Natural killer cell (primary cell): ENCODE results near the gene ZBED4. TPM values are rescaled to one million over a fixed set of nuclear protein-coding genes. Genes with fewer than 3 reads are reported as not detected.

Experiments
- ATAC-seq, 3 donors: fragments of 150-1000 bp in 2 of 3; fragments of 200-7000 bp in 1 of 3; cut with Tn5 transposase; 1 replicate in 1 of 3; 2 replicates in 2 of 3; pipeline ENCODE4 v1.10.0; 2021; ENCODE audit warnings: mild to moderate bottlenecking in 2 of 3, moderate library complexity in 2 of 3
- DNase-seq, 2 donors: peaks; one replicate each; pipeline versions ENCODE4 v3.0.0 to v3.0.0-alpha.2; 2013 to 2021; ENCODE audit warnings: mixed read lengths in 1 of 2
- H3K27ac ChIP-seq: one replicate; pipeline ENCODE4 v1.5.1; 2013; ENCODE audit warnings: mild to moderate bottlenecking, low read length
- H3K27me3 ChIP-seq: one replicate; pipeline ENCODE4 v1.6.1; 2013; ENCODE audit warnings: low read length; ENCODE audit not compliant: control insufficient read depth, insufficient read depth
- H3K36me3 ChIP-seq: one replicate; pipeline ENCODE4 v1.6.1; 2013; ENCODE audit warnings: low read length; ENCODE audit not compliant: control insufficient read depth, insufficient read depth
- H3K4me1 ChIP-seq: one replicate; pipeline ENCODE4 v1.6.1; 2013; ENCODE audit warnings: low read length; ENCODE audit not compliant: control insufficient read depth, insufficient read depth
- H3K4me3 ChIP-seq: one replicate; pipeline ENCODE4 v1.5.1; 2013; ENCODE audit warnings: low read length
- H3K9me3 ChIP-seq: one replicate; pipeline ENCODE4 v1.6.1; 2013; ENCODE audit warnings: low read length; ENCODE audit not compliant: control insufficient read depth, insufficient read depth
- H3K27ac Mint-ChIP-seq, 2 donors: one replicate each; pipeline ENCODE4 v1.8.0; 2022; ENCODE audit warnings: mild to moderate bottlenecking in 2 of 2, mixed read lengths in 2 of 2, moderate library complexity in 1 of 2
- H3K27me3 Mint-ChIP-seq, 2 donors: one replicate each; pipeline ENCODE4 v1.8.0; 2022; ENCODE audit warnings: low read depth in 2 of 2, mixed read lengths in 2 of 2
- H3K36me3 Mint-ChIP-seq: one replicate; pipeline ENCODE4 v1.8.0; 2022; ENCODE audit warnings: mixed read lengths
- H3K4me1 Mint-ChIP-seq, 2 donors: one replicate each; pipeline ENCODE4 v1.8.0; 2022; ENCODE audit warnings: mixed read lengths in 2 of 2
- H3K4me3 Mint-ChIP-seq: one replicate; pipeline ENCODE4 v1.8.0; 2022; ENCODE audit warnings: mild to moderate bottlenecking, moderate library complexity, mixed read lengths
- H3K9me3 Mint-ChIP-seq, 2 donors: one replicate each; pipeline ENCODE4 v1.8.0; 2022; ENCODE audit warnings: mixed read lengths in 2 of 2
- CTCF ChIP-seq: fragments of 200-600 bp; IDR thresholded peaks from one replicate; pipeline ENCODE4 v1.8.0; 2022; ENCODE audit warnings: antibody characterized with exemption
- WGBS: methylation state at CpG from one replicate; pipeline ENCODE4 v1.1.7; 2013; ENCODE audit warnings: missing lambda C conversion rate; ENCODE audit not compliant: insufficient coverage; 5-methylcytosine and 5-hydroxymethylcytosine counted together
- intact Hi-C: fragments of 100-400 bp; cut with micrococcal nuclease; formaldehyde crosslinking; loops from one replicate; pipeline ENCODE4 v1.14.2; 2022
- total RNA-seq, 4 donors: library from RNA; stranded (reverse); fragments of 120-200 nt in 1 of 4; gene quantifications; one replicate each; pipeline versions ENCODE4 v1.2.3 to v1.2.4, GENCODE V29; 2013 to 2022

ZBED4 gene
- total RNA-seq, 3 donors from 2014 or later (not counting 1 experiment from before 2014, with no cell fraction given), result 21.1 to 24.5 (median 22.7) TPM

- 61% methylated on average over 7 of the region's 8 CpGs for WGBS
- no peaks in the 10 kb centered on the region for H3K27me3 Mint-ChIP-seq
- H3K4me1 Mint-ChIP-seq, result peaks cover 68 to 69% of the 10 kb centered on the region in 2 donors
- Histone ChIP-seq H3K27ac (no peak overlapping the region), H3K4me3 (no peak overlapping the region), H3K4me1 (peaks cover 55% of the 10 kb centered on the region), H3K9me3 (peaks cover 4% of the 10 kb centered on the region), H3K36me3 (no peaks in the 10 kb centered on the region), H3K27me3 (no peaks in the 10 kb centered on the region)
- peak overlapping the region; percentile 84 to 86 for H3K27ac Mint-ChIP-seq
- H3K36me3 Mint-ChIP-seq, result no peaks in the 10 kb centered on the region
- H3K4me3 Mint-ChIP-seq, result peak overlapping the region; percentile 38
- DNase-seq (no peak), ATAC-seq (no peak)
- peaks cover 0 to 2% of the 10 kb centered on the region in 2 donors for H3K9me3 Mint-ChIP-seq
- intact Hi-C loops, result no loop called here
- no peak for TF ChIP-seq CTCF
These were observed 13.0 kb downstream of the ZBED4 start for GRCh38 chr22:49866646-49867045.

GRCh38 chr22:49867303-49868265 lies 13.9 kb downstream of the ZBED4 start:
- Histone ChIP-seq H3K4me3 (no peak overlapping the region), H3K9me3 (peaks cover 4% of the 10 kb centered on the region), H3K27me3 (no peaks in the 10 kb centered on the region), H3K4me1 (peaks cover 48% of the 10 kb centered on the region), H3K36me3 (no peaks in the 10 kb centered on the region), H3K27ac (peak overlapping the region; percentile 67)
- Mint-ChIP-seq H3K4me1 (peaks cover 65 to 67% of the 10 kb centered on the region in 2 donors), H3K27me3 (no peaks in the 10 kb centered on the region), H3K4me3 (peak overlapping the region; percentile 69), H3K27ac (peak overlapping the region; percentile 84 to 86), H3K9me3 (peaks cover 0 to 2% of the 10 kb centered on the region in 2 donors), H3K36me3 (no peaks in the 10 kb centered on the region)
- DNase-seq (peak in 1 of 2 donors; percentile 62), ATAC-seq (peak; percentile 41 to 68 (median 45))
- WGBS, result 72% methylated on average over 17 of the region's 18 CpGs
- intact Hi-C loops, result loop anchor here (2.0 kb wide), 1 partner anchor 13 kb away; no protein-coding TSS in a partner anchor
- no peak for TF ChIP-seq CTCF

GRCh38 chr22:49869086-49869830 lies 15.6 kb downstream of the ZBED4 start:
- ATAC-seq (peak; percentile 59 to 78 (median 62)), DNase-seq (peak; percentile 33 to 53)
- Histone ChIP-seq H3K9me3 (peaks cover 4% of the 10 kb centered on the region), H3K27ac (peak overlapping the region; percentile 67), H3K4me3 (no peak overlapping the region), H3K27me3 (no peaks in the 10 kb centered on the region), H3K4me1 (peaks cover 55% of the 10 kb centered on the region), H3K36me3 (no peaks in the 10 kb centered on the region)
- Mint-ChIP-seq H3K4me1 (peaks cover 63 to 71% of the 10 kb centered on the region in 2 donors), H3K4me3 (peak overlapping the region; percentile 69), H3K9me3 (peaks cover 0 to 2% of the 10 kb centered on the region in 2 donors), H3K36me3 (no peaks in the 10 kb centered on the region), H3K27ac (peak overlapping the region; percentile 84 to 86), H3K27me3 (no peaks in the 10 kb centered on the region)
- intact Hi-C loops, result loop anchor here (2.0 kb wide), 1 partner anchor 14 kb away; no protein-coding TSS in a partner anchor
- TF ChIP-seq CTCF, result no peak
- WGBS, result 50% methylated on average over 17 of the region's 17 CpGs
